MM.1S (cell line): Measurements from ENCODE around the gene CD93.

Source experiments
- DNase-seq: peaks from one replicate; pipeline ENCODE4 v3.0.0-alpha.2; 2015
- H2AFZ ChIP-seq: fragments of 300-600 bp; sonication (generic); 2 replicates; pipeline ENCODE4 v1.6.0; 2016; ENCODE audit warnings: antibody characterized with exemption, low read length
- H3F3A ChIP-seq: fragments of 300-600 bp; sonication (generic); 2 replicates; pipeline ENCODE4 v1.6.1; 2016; ENCODE audit warnings: mild to moderate bottlenecking, antibody characterized with exemption, low read length, moderate library complexity, mixed read lengths; ENCODE audit not compliant: insufficient read depth
- H3K27ac ChIP-seq: fragments of 300-600 bp; sonication (generic); 2 replicates; pipeline ENCODE4 v1.5.1; 2016; ENCODE audit warnings: mild to moderate bottlenecking, low read length
- H3K27me3 ChIP-seq: fragments of 300-600 bp; sonication (generic); replicated peaks from 2 replicates; pipeline ENCODE4 v1.6.0; 2016; ENCODE audit warnings: low read length; ENCODE audit not compliant: insufficient read depth
- H3K36me3 ChIP-seq: fragments of 300-600 bp; sonication (generic); replicated peaks from 2 replicates; pipeline ENCODE4 v1.6.1; 2016; ENCODE audit warnings: mild to moderate bottlenecking, low read length, mixed read lengths; ENCODE audit not compliant: insufficient read depth
- H3K4me1 ChIP-seq: fragments of 300-600 bp; sonication (generic); 2 replicates; pipeline ENCODE4 v1.6.1; 2016; ENCODE audit warnings: low read length, mixed read lengths
- H3K4me2 ChIP-seq: fragments of 300-600 bp; sonication (generic); 2 replicates; pipeline ENCODE4 v1.6.0; 2016; ENCODE audit warnings: low read depth, low read length
- H3K4me3 ChIP-seq: fragments of 300-600 bp; sonication (generic); 2 replicates; pipeline ENCODE4 v1.5.1; 2016; ENCODE audit warnings: low read length, mixed read lengths
- H3K79me2 ChIP-seq: fragments of 300-600 bp; sonication (generic); 2 replicates; pipeline ENCODE4 v1.6.1; 2016; ENCODE audit warnings: mixed run types, low read length, mixed read lengths
- H3K9ac ChIP-seq: fragments of 300-600 bp; sonication (generic); 2 replicates; pipeline ENCODE4 v1.6.1; 2016; ENCODE audit warnings: low read length, mixed read lengths
- H3K9me2 ChIP-seq: fragments of 300-600 bp; sonication (generic); replicated peaks from 2 replicates; pipeline ENCODE4 v1.6.1; 2016; ENCODE audit warnings: mild to moderate bottlenecking, low read length, mixed read lengths; ENCODE audit not compliant: insufficient read depth
- H3K9me3 ChIP-seq: fragments of 300-600 bp; sonication (generic); replicated peaks from 2 replicates; pipeline ENCODE4 v1.6.1; 2016; ENCODE audit warnings: mild to moderate bottlenecking, low read length, mixed read lengths; ENCODE audit not compliant: insufficient read depth
- H4K20me1 ChIP-seq: fragments of 300-600 bp; sonication (generic); 2 replicates; pipeline ENCODE4 v1.6.1; 2016; ENCODE audit warnings: mild to moderate bottlenecking, low read length, moderate library complexity, mixed read lengths; ENCODE audit not compliant: insufficient read depth
- CTCF ChIP-seq: fragments of 300-600 bp; sonication (generic); IDR thresholded peaks from 2 replicates; pipeline ENCODE4 v1.5.1; 2016; ENCODE audit warnings: antibody characterized with exemption, low read length, mixed read lengths
- EZH2 ChIP-seq: fragments of 300-600 bp; sonication (generic); optimal IDR thresholded peaks from 2 replicates; pipeline ENCODE3; 2017; ENCODE audit warnings: low read depth, mild to moderate bottlenecking, antibody characterized with exemption, low read length, mixed read lengths
- EZH2phosphoT487 ChIP-seq: fragments of 300-600 bp; sonication (generic); IDR thresholded peaks from 2 replicates; pipeline ENCODE4 v1.6.1; 2018; ENCODE audit warnings: antibody characterized with exemption, low read length

Gene CD93

GRCh38 chr20:23132293-23132929, 46.3 kb upstream of the CD93 start:
- TF ChIP-seq EZH2 = no peak
- no peak for TF ChIP-seq EZH2phosphoT487
- TF ChIP-seq CTCF = no peak
- H2AFZ ChIP-seq = no peak overlapping the region

GRCh38 chr20:23131766-23132165, 45.6 kb upstream of the CD93 start:
- no peaks in the 10 kb centered on the region for H3K9me2 ChIP-seq
- no peak overlapping the region for H3K27ac ChIP-seq
- H3K36me3 ChIP-seq = no peaks in the 10 kb centered on the region
- H3K4me1 ChIP-seq = no peaks in the 10 kb centered on the region
- DNase-seq = no peak
- H3F3A ChIP-seq = no peaks in the 10 kb centered on the region
- H3K4me3 ChIP-seq = no peak overlapping the region
- H3K4me2 ChIP-seq = no peak overlapping the region
- no peaks in the 10 kb centered on the region for H3K9me3 ChIP-seq
- H3K79me2 ChIP-seq = no peaks in the 10 kb centered on the region
- no peak overlapping the region for H3K9ac ChIP-seq
- no peak overlapping the region for H2AFZ ChIP-seq
- TF ChIP-seq EZH2 (no peak), EZH2phosphoT487 (no peak), CTCF (no peak)
- no peaks in the 10 kb centered on the region for H3K27me3 ChIP-seq
- no peaks in the 10 kb centered on the region for H4K20me1 ChIP-seq

More at GRCh38 chr20:23132293-23132929, 46.3 kb upstream of the CD93 start:
- Histone ChIP-seq H4K20me1 (no peaks in the 10 kb centered on the region), H3K9ac (no peak overlapping the region), H3K4me3 (no peak overlapping the region), H3K4me1 (no peaks in the 10 kb centered on the region), H3K27ac (no peak overlapping the region), H3K27me3 (no peaks in the 10 kb centered on the region), H3K9me2 (no peaks in the 10 kb centered on the region), H3K36me3 (no peaks in the 10 kb centered on the region), H3F3A (no peaks in the 10 kb centered on the region), H3K79me2 (no peaks in the 10 kb centered on the region), H3K9me3 (no peaks in the 10 kb centered on the region), H3K4me2 (no peak overlapping the region)
- DNase-seq = no peak

- no peaks in the 10 kb centered on the region for H3K4me1 ChIP-seq
- TF ChIP-seq EZH2 = no peak
- H3K36me3 ChIP-seq = no peaks in the 10 kb centered on the region
- H2AFZ ChIP-seq = no peak overlapping the region
- H3K9me3 ChIP-seq = no peaks in the 10 kb centered on the region
- no peak overlapping the region for H3K4me2 ChIP-seq
- H3F3A ChIP-seq = no peaks in the 10 kb centered on the region
- H3K79me2 ChIP-seq = no peaks in the 10 kb centered on the region
- no peak overlapping the region for H3K27ac ChIP-seq
- no peak overlapping the region for H3K4me3 ChIP-seq
- H3K27me3 ChIP-seq = no peaks in the 10 kb centered on the region
- H4K20me1 ChIP-seq = no peaks in the 10 kb centered on the region
- no peak overlapping the region for H3K9ac ChIP-seq
- no peak for DNase-seq
- H3K9me2 ChIP-seq = no peaks in the 10 kb centered on the region
Observed at GRCh38 chr20:23130622-23131140, 44.6 kb upstream of the CD93 start.
